Endodermal cell (in vitro differentiated cells): ENCODE results near the gene HNRNPA0. TPM values are rescaled to one million over a fixed set of nuclear protein-coding genes. Genes with fewer than 3 reads are reported as not detected.
A peak's percentile ranks its signal among the peaks of the same experiment; 100 is the strongest.

Experiments used
- DNase-seq: peaks from one replicate; pipeline ENCODE4 v3.0.0-alpha.2; 2017
- H3K27ac ChIP-seq: 2 replicates; pipeline ENCODE4 v1.5.1; 2013; ENCODE audit warnings: mild to moderate bottlenecking, low read depth, low read length, moderate library complexity
- H3K27me3 ChIP-seq: 2 replicates; pipeline ENCODE4 v1.6.1; 2013; ENCODE audit warnings: mild to moderate bottlenecking, low read length, moderate library complexity; ENCODE audit not compliant: insufficient read depth, control insufficient read depth, poor library complexity, severe bottlenecking
- H3K36me3 ChIP-seq: 2 replicates; pipeline ENCODE4 v1.7.0; 2013; ENCODE audit warnings: mild to moderate bottlenecking, low read length, moderate library complexity; ENCODE audit not compliant: control insufficient read depth, insufficient read depth
- H3K4me1 ChIP-seq: one replicate; pipeline ENCODE4 v1.7.0; 2013; ENCODE audit warnings: low read length; ENCODE audit not compliant: control insufficient read depth, insufficient read depth
- H3K4me3 ChIP-seq: 2 replicates; pipeline ENCODE4 v1.5.1; 2013; ENCODE audit warnings: mild to moderate bottlenecking, low read length, moderate library complexity
- H3K9ac ChIP-seq: 2 replicates; pipeline ENCODE4 v1.6.1; 2013; ENCODE audit warnings: mild to moderate bottlenecking, low read length, moderate library complexity; ENCODE audit not compliant: poor library complexity, severe bottlenecking; ENCODE audit errors: extremely low read depth
- H3K9me3 ChIP-seq: 2 replicates; pipeline ENCODE4 v1.6.1; 2013; ENCODE audit warnings: mild to moderate bottlenecking, low read length, moderate library complexity; ENCODE audit not compliant: control insufficient read depth
- H3K27ac Mint-ChIP-seq: 2 replicates; pipeline ENCODE4 v1.8.0; 2020; ENCODE audit warnings: mixed read lengths
- H3K27me3 Mint-ChIP-seq: 2 replicates; pipeline ENCODE4 v1.8.0; 2021; ENCODE audit warnings: mild to moderate bottlenecking, mixed read lengths; ENCODE audit not compliant: insufficient read depth
- H3K36me3 Mint-ChIP-seq: 2 replicates; pipeline ENCODE4 v1.8.0; 2020; ENCODE audit warnings: low read depth, mixed read lengths
- H3K4me1 Mint-ChIP-seq: 2 replicates; pipeline ENCODE4 v1.8.0; 2020; ENCODE audit warnings: mixed read lengths
- H3K4me3 Mint-ChIP-seq: 2 replicates; pipeline ENCODE4 v1.8.0; 2020; ENCODE audit warnings: mild to moderate bottlenecking, moderate library complexity, mixed read lengths
- H3K9me3 Mint-ChIP-seq: 2 replicates; pipeline ENCODE4 v1.8.0; 2020; ENCODE audit warnings: mild to moderate bottlenecking, mixed read lengths
- CTCF ChIP-seq: fragments of 200-600 bp; sonication (generic); conservative IDR thresholded peaks from 2 replicates; pipeline ENCODE4 v1.5.0; 2021; ENCODE audit warnings: antibody characterized with exemption, mild to moderate bottlenecking
- WGBS, 2 experiments: methylation state at CpG; one replicate each; pipeline versions ENCODE4 v1.1.5 to v1.1.7; 2013; ENCODE audit warnings: missing lambda C conversion rate in 2 of 2, mixed read lengths in 1 of 2; ENCODE audit not compliant: insufficient coverage in 1 of 2, insufficient read length in 1 of 2; 5-methylcytosine and 5-hydroxymethylcytosine counted together
- total RNA-seq, 2 donors: library from RNA; stranded (reverse); fragmentation: NEBNext Ultra II Directional in 1 of 2; extraction: Animal tissue kit (Norgen Biotek cat#: 25700) in 1 of 2; gene quantifications; 2 replicates in 1 of 2; 3 replicates in 1 of 2; pipeline ENCODE4 v1.2.1, GENCODE V29; 2021

HNRNPA0 gene
- total RNA-seq, 2 donors from 2014 or later: 50.7 to 61.0 TPM

GRCh38 chr5:137743031-137743640 lies 11.0 kb downstream of the HNRNPA0 start:
- H3K27ac Mint-ChIP-seq: no peak overlapping the region
- WGBS, 2 experiments: 74 to 94% methylated on average over 3 to 4 of the region's 4 CpGs
- Histone ChIP-seq H3K27ac (no peak overlapping the region), H3K9me3 (peaks cover 11% of the 10 kb centered on the region), H3K4me1 (no peaks in the 10 kb centered on the region), H3K9ac (no peak overlapping the region), H3K27me3 (no peaks in the 10 kb centered on the region), H3K36me3 (no peaks in the 10 kb centered on the region), H3K4me3 (no peak overlapping the region)
- peak; percentile 86 for TF ChIP-seq CTCF
- no peak overlapping the region for H3K4me3 Mint-ChIP-seq
- DNase-seq: peak; percentile 82
- H3K4me1 Mint-ChIP-seq: peaks cover 8% of the 10 kb centered on the region
- H3K27me3 Mint-ChIP-seq: no peaks in the 10 kb centered on the region
- H3K9me3 Mint-ChIP-seq: peaks cover 10% of the 10 kb centered on the region
- no peaks in the 10 kb centered on the region for H3K36me3 Mint-ChIP-seq

- Mint-ChIP-seq H3K27ac (no peak overlapping the region), H3K4me1 (peaks cover 11% of the 10 kb centered on the region), H3K9me3 (peaks cover 15% of the 10 kb centered on the region), H3K36me3 (no peaks in the 10 kb centered on the region), H3K27me3 (no peaks in the 10 kb centered on the region), H3K4me3 (no peak overlapping the region)
- no peak for TF ChIP-seq CTCF
- no peaks in the 10 kb centered on the region for H3K4me1 ChIP-seq
- no peaks in the 10 kb centered on the region for H3K27me3 ChIP-seq
- peaks cover 15% of the 10 kb centered on the region for H3K9me3 ChIP-seq
- no peak for DNase-seq
- no peak overlapping the region for H3K27ac ChIP-seq
- no peak overlapping the region for H3K9ac ChIP-seq
- 91 to 94% methylated on average over 8 of the region's 8 CpGs for WGBS, 2 experiments
- H3K4me3 ChIP-seq: no peak overlapping the region
- no peaks in the 10 kb centered on the region for H3K36me3 ChIP-seq
These were observed 12.4 kb downstream of the HNRNPA0 start for GRCh38 chr5:137741718-137742117.

GRCh38 chr5:137739737-137740136 lies 14.4 kb downstream of the HNRNPA0 start:
- H3K4me3 Mint-ChIP-seq: no peak overlapping the region
- DNase-seq: no peak

More at GRCh38 chr5:137739737-137740136, 14.4 kb downstream of the HNRNPA0 start:
- no peaks in the 10 kb centered on the region for H3K36me3 ChIP-seq
- Mint-ChIP-seq H3K9me3 (peaks cover 15% of the 10 kb centered on the region), H3K4me1 (peaks cover 11% of the 10 kb centered on the region), H3K36me3 (no peaks in the 10 kb centered on the region), H3K27ac (no peak overlapping the region), H3K27me3 (no peaks in the 10 kb centered on the region)
- H3K4me1 ChIP-seq: peaks cover 3% of the 10 kb centered on the region
- H3K9me3 ChIP-seq: peaks cover 15% of the 10 kb centered on the region
- TF ChIP-seq CTCF: no peak
- H3K27me3 ChIP-seq: no peaks in the 10 kb centered on the region
- H3K4me3 ChIP-seq: no peak overlapping the region
- H3K27ac ChIP-seq: no peak overlapping the region
- 92 to 94% methylated on average over 2 to 4 of the region's 4 CpGs for WGBS, 2 experiments
- no peak overlapping the region for H3K9ac ChIP-seq
